ENCODE data around the gene SLC4A11.

Gene SLC4A11

GRCh38 chr20:3245711-3246110 lies 6.7 kb upstream of the SLC4A11 start:
- no peak for DNase-seq

GRCh38 chr20:3245156-3245555 lies 6.2 kb upstream of the SLC4A11 start:
- no peak for DNase-seq

- DNase-seq, result no peak
These were observed 5.6 kb upstream of the SLC4A11 start for GRCh38 chr20:3244613-3245012.

- DNase-seq, result no peak
These were observed 4.8 kb upstream of the SLC4A11 start for GRCh38 chr20:3243718-3244358.

- DNase-seq, result no peak
These were observed 3.2 kb upstream of the SLC4A11 start for GRCh38 chr20:3242172-3242692.

- DNase-seq, result no peak
These were observed 1.9 kb upstream of the SLC4A11 start for GRCh38 chr20:3240776-3241363.

- DNase-seq, result no peak
These were observed 1.1 kb upstream of the SLC4A11 start for GRCh38 chr20:3239867-3240775.

- DNase-seq, result peak; percentile 30
These were observed 369 bp downstream of the SLC4A11 start for GRCh38 chr20:3238616-3239025.

GRCh38 chr20:3237958-3238615 lies 903 bp downstream of the SLC4A11 start:
- DNase-seq, result no peak

- DNase-seq, result no peak
These were observed 1.7 kb downstream of the SLC4A11 start for GRCh38 chr20:3237011-3237957.

- DNase-seq, result no peak
These were observed 3.2 kb downstream of the SLC4A11 start for GRCh38 chr20:3235666-3236324.

- DNase-seq, result no peak
These were observed 4.9 kb downstream of the SLC4A11 start for GRCh38 chr20:3233991-3234498.

- no peak for DNase-seq
These were observed 5.6 kb downstream of the SLC4A11 start for GRCh38 chr20:3233131-3233990.

GRCh38 chr20:3231889-3232588 lies 7.0 kb downstream of the SLC4A11 start:
- DNase-seq, result no peak

- no peak for DNase-seq
These were observed 7.9 kb downstream of the SLC4A11 start for GRCh38 chr20:3231116-3231515.

GRCh38 chr20:3229798-3230197 lies 9.2 kb downstream of the SLC4A11 start:
- DNase-seq, result no peak

GRCh38 chr20:3229158-3229557 lies 9.8 kb downstream of the SLC4A11 start:
- DNase-seq, result no peak

- DNase-seq, result no peak
These were observed 10.3 kb downstream of the SLC4A11 start for GRCh38 chr20:3228750-3229032.

GRCh38 chr20:3227936-3228749 lies 10.8 kb downstream of the SLC4A11 start:
- no peak for DNase-seq

All from T-helper 9 cell (primary cell).